BE2C (cell line): ENCODE measurements around the gene GBE1.

Experiments used
- DNase-seq: peaks from one replicate; pipeline ENCODE4 v3.0.0-alpha.2; 2020
- H3K27me3 ChIP-seq: fragments of 250-450 bp; sonication (Bioruptor Pico); 2 replicates; pipeline ENCODE4 v1.5.1; 2020; ENCODE audit warnings: mild to moderate bottlenecking
- H3K36me3 ChIP-seq: fragments of 250-450 bp; sonication (Bioruptor Pico); 2 replicates; pipeline ENCODE4 v1.5.1; 2020; ENCODE audit warnings: mild to moderate bottlenecking
- H3K4me1 ChIP-seq: fragments of 250-450 bp; sonication (Bioruptor Pico); 2 replicates; pipeline ENCODE4 v1.5.1; 2020
- H3K4me3 ChIP-seq: 2 replicates; pipeline ENCODE4 v1.5.1; 2011; ENCODE audit warnings: low read depth, low read length
- H3K9me3 ChIP-seq: fragments of 250-450 bp; sonication (Bioruptor Pico); 2 replicates; pipeline ENCODE4 v1.5.1; 2020
- TF ChIP-seq, protein P1 (sequence below): IDR thresholded peaks from 2 replicates; pipeline ENCODE4 v1.5.1; 2012; ENCODE audit warnings: mild to moderate bottlenecking, low read depth, low read length

The GBE1 gene

DNA sequence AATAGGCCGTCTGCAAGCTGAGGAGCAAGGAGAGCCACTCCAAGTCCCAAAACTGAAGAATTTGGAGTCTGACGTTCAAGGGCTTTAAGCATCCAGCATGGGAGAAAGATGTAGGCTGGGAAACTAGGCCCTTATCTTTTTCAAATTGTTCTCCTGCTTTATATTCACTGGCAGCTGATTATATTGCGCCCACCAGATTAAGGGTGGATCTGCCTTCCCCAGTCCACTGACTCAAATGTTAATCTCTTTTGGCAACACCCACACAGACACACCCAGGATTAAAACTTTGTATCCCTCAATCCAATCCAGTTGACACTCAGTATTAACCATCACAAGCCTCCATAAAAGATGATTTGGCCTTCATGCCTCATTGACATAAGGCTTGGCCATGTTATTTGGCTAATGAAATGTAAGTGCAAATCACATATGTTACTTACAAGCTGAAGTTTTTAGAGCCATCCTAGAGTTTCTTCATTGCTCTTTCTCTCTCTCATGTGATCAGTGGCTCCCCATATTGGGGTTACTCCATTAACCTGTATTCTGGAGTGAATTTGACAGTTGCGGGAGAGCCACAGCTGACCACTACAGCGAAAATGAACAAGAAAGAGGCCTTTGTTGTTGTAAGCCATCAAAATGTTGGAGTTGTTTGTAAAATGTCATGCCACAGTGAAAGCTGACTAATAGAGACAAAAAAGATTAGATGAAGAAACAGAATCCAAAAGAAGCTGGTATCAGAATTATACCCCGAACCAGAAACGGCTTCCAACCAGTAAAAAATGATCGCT is 61.7 kb downstream of the GBE1 start:
- no peak overlapping the region for H3K4me3 ChIP-seq
- no peak for DNase-seq
- TF ChIP-seq, protein P1, sequence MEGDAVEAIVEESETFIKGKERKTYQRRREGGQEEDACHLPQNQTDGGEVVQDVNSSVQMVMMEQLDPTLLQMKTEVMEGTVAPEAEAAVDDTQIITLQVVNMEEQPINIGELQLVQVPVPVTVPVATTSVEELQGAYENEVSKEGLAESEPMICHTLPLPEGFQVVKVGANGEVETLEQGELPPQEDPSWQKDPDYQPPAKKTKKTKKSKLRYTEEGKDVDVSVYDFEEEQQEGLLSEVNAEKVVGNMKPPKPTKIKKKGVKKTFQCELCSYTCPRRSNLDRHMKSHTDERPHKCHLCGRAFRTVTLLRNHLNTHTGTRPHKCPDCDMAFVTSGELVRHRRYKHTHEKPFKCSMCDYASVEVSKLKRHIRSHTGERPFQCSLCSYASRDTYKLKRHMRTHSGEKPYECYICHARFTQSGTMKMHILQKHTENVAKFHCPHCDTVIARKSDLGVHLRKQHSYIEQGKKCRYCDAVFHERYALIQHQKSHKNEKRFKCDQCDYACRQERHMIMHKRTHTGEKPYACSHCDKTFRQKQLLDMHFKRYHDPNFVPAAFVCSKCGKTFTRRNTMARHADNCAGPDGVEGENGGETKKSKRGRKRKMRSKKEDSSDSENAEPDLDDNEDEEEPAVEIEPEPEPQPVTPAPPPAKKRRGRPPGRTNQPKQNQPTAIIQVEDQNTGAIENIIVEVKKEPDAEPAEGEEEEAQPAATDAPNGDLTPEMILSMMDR, result no peak
- H3K36me3 ChIP-seq, result no peaks in the 10 kb centered on the region
- H3K9me3 ChIP-seq, result no peaks in the 10 kb centered on the region
- no peaks in the 10 kb centered on the region for H3K27me3 ChIP-seq
- no peaks in the 10 kb centered on the region for H3K4me1 ChIP-seq

DNA sequence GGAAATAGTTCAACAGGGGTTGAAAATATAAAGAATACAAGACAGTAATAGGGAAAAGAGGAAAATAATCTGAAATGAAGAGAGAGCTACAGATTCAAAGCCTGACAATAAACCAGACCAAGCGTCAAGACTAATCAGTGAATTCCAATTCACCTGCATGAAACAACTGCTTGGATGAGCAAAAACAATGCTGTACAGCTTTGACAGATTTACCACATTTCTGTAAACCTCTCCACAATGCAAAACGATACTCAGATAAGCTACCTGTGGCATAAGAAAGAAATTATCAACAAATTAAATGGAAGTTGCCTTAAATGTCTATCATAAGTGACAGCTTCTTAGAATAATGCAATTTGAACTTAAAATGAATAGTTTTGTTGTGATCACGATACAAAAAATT is 65.4 kb downstream of the GBE1 start:
- DNase-seq, result no peak
- Histone ChIP-seq H3K4me3 (no peak overlapping the region), H3K4me1 (no peaks in the 10 kb centered on the region), H3K27me3 (no peaks in the 10 kb centered on the region), H3K36me3 (no peaks in the 10 kb centered on the region), H3K9me3 (no peaks in the 10 kb centered on the region)
- TF ChIP-seq, protein P1, result no peak

DNA sequence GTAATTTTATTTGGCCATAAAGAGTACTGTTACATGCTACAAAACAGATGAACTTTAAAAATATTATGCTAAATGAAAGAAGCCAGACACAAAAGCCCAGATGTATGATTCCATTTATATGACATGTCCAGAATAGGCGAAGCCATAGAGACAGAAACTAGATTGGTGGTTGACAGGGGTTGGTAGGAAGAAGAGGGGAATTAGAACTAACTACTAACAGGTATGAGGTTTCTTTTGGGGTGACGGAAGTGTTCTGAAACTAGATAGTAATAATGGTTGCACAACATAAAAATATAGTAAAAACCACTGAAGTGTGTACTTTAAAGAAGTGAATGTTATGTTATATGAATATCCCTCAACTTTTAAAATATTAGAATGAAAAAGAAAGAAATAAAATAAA is 66.1 kb downstream of the GBE1 start:
- no peaks in the 10 kb centered on the region for H3K27me3 ChIP-seq
- H3K36me3 ChIP-seq, result no peaks in the 10 kb centered on the region
- H3K9me3 ChIP-seq, result no peaks in the 10 kb centered on the region
- no peak for DNase-seq
- TF ChIP-seq, protein P1, result no peak
- H3K4me3 ChIP-seq, result no peak overlapping the region
- H3K4me1 ChIP-seq, result no peaks in the 10 kb centered on the region

DNA sequence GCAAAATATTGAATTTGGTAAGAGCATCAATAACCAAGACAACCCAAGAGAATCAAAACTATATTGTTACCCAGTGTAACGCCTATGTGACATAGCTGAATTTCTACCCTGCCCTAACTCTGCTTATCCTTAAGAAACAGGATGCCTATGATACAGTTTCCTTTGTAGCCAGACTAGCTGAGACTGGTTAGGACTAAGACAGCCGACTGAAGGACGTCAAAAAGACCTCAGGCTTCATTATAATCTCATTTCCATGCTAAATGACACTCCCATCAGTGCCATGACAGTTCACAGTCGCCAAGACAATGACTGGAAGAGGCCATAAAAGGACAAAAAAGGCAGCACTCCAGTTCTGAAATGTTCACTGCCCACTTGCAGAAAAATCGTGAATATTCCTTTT is 66.8 kb downstream of the GBE1 start:
- H3K4me3 ChIP-seq, result no peak overlapping the region
- no peaks in the 10 kb centered on the region for H3K27me3 ChIP-seq
- TF ChIP-seq, protein P1, result no peak
- no peaks in the 10 kb centered on the region for H3K36me3 ChIP-seq
- no peak for DNase-seq
- no peaks in the 10 kb centered on the region for H3K9me3 ChIP-seq
- no peaks in the 10 kb centered on the region for H3K4me1 ChIP-seq

DNA sequence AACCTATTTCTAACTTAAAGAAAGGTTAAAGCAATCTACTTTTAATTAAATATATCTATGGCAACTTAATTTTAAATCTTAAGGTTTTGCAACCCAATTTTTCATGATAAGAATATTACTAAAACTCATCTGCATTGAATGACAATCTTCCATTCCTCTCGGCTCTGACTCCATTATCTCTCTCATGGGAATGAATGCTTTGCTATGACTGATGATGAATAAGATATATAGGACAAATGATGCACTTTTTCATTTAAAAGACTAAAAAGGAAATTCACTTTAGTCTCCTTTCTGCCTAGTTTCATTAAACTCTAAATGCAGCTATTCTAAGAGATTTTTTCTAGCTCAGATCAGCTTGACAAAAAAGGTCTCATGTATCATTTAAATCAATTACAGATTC is 68.7 kb downstream of the GBE1 start:
- Histone ChIP-seq H3K36me3 (no peaks in the 10 kb centered on the region), H3K27me3 (no peaks in the 10 kb centered on the region), H3K9me3 (no peaks in the 10 kb centered on the region), H3K4me1 (no peaks in the 10 kb centered on the region), H3K4me3 (no peak overlapping the region)
- TF ChIP-seq, protein P1, result no peak
- no peak for DNase-seq

DNA sequence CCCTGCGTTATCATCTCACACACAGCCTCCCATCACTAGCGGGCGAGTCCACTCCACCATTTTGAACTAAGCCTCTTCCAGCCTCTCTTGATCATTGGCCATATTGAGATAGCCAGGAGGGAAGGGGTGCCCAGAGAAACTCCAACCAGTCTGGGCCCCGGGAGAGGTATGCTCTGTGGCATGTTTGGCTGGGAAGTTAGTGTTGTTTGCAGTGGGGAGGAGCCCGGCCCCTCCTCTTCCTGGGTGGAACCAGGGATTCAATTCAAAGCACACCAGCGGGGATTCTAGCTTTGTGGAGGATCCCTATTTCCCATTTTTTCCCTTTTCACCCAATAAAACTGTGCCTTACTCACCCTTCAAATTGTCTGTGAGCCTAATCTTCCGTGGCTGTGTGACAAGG is 71.8 kb downstream of the GBE1 start:
- no peak for DNase-seq
- no peaks in the 10 kb centered on the region for H3K27me3 ChIP-seq
- H3K4me3 ChIP-seq, result no peak overlapping the region
- TF ChIP-seq, protein P1, result no peak
- no peaks in the 10 kb centered on the region for H3K9me3 ChIP-seq
- H3K4me1 ChIP-seq, result no peaks in the 10 kb centered on the region
- no peaks in the 10 kb centered on the region for H3K36me3 ChIP-seq
